Fibroblast of lung (primary cell): ENCODE measurements around the gene RAB18. TPM values are rescaled to one million over a fixed set of nuclear protein-coding genes. Genes with fewer than 3 reads are reported as not detected.

Experiments
- DNase-seq, 2 donors: peaks; one replicate each; pipeline versions ENCODE4 v3.0.0 to v3.0.0-alpha.2; 2010; ENCODE audit warnings: low read depth in 2 of 2
- H2AFZ ChIP-seq: 2 replicates; pipeline ENCODE4 v1.5.1; 2012; ENCODE audit warnings: low read length, control low read depth, inconsistent platforms
- H3K27ac ChIP-seq: 2 replicates; pipeline ENCODE4 v1.5.1; 2011; ENCODE audit warnings: low read length, control low read depth; ENCODE audit not compliant: insufficient read depth
- H3K27me3 ChIP-seq: 2 replicates; pipeline ENCODE4 v1.5.1; 2011; ENCODE audit warnings: mild to moderate bottlenecking, low read length; ENCODE audit not compliant: control insufficient read depth, insufficient read depth
- H3K36me3 ChIP-seq: 2 replicates; pipeline ENCODE4 v1.5.1; 2011; ENCODE audit warnings: low read length; ENCODE audit not compliant: control insufficient read depth, insufficient read depth
- H3K4me1 ChIP-seq: 2 replicates; pipeline ENCODE4 v1.5.1; 2011; ENCODE audit warnings: low read length; ENCODE audit not compliant: control insufficient read depth, insufficient read depth; ENCODE audit errors: extremely low read depth
- H3K4me2 ChIP-seq: 2 replicates; pipeline ENCODE4 v1.5.1; 2011; ENCODE audit warnings: low read length, control low read depth; ENCODE audit not compliant: insufficient read depth; ENCODE audit errors: extremely low read depth
- H3K4me3 ChIP-seq, 4 experiments: fragments of 200-600 bp in 1 of 4; sonication (generic) in 1 of 4; replicated peaks in 1 of 4; 2 replicates each; pipeline ENCODE4 v1.5.1; 2011 to 2016; ENCODE audit warnings: low read length in 4 of 4, low read depth in 3 of 4, mild to moderate bottlenecking in 3 of 4, control low read depth in 2 of 4, inconsistent platforms in 1 of 4, mixed read lengths in 1 of 4; ENCODE audit not compliant: insufficient read depth in 1 of 4; ENCODE audit errors: control extremely low read depth in 1 of 4
- H3K79me2 ChIP-seq: 2 replicates; pipeline ENCODE4 v1.5.1; 2012; ENCODE audit warnings: mild to moderate bottlenecking, low read length, inconsistent platforms; ENCODE audit not compliant: control insufficient read depth, insufficient read depth
- H3K9ac ChIP-seq: 2 replicates; pipeline ENCODE4 v1.5.1; 2011; ENCODE audit warnings: mild to moderate bottlenecking, low read length, control low read depth; ENCODE audit not compliant: insufficient read depth
- H3K9me3 ChIP-seq: 2 replicates; pipeline ENCODE4 v1.5.1; 2012; ENCODE audit warnings: low read depth, low read length; ENCODE audit not compliant: control insufficient read depth, insufficient read depth
- H4K20me1 ChIP-seq: 2 replicates; pipeline ENCODE4 v1.5.1; 2011; ENCODE audit warnings: low read length; ENCODE audit not compliant: control insufficient read depth, insufficient read depth; ENCODE audit errors: extremely low read depth
- CTCF ChIP-seq, 2 donors: IDR thresholded peaks in 1 of 2; conservative IDR thresholded peaks in 1 of 2; 1 replicate in 1 of 2; 2 replicates in 1 of 2; pipeline ENCODE4 v1.5.1; 2011 to 2012; ENCODE audit warnings: low read length in 2 of 2, control low read depth in 1 of 2, inconsistent platforms in 1 of 2, low read depth in 1 of 2, mild to moderate bottlenecking in 1 of 2
- EZH2 ChIP-seq: IDR thresholded peaks from 2 replicates; pipeline ENCODE4 v1.5.1; 2012; ENCODE audit warnings: low read length, control low read depth, mild to moderate bottlenecking; ENCODE audit errors: missing control alignments
- polyA plus RNA-seq, 2 donors: library from polyadenylated mRNA; depleted of rRNA in 1 of 2; stranded (reverse) in 1 of 2; unstranded in 1 of 2; fragments of >200 nt; gene quantifications; 2 replicates each; pipeline ENCODE4 v1.2.1, GENCODE V29; 2011 to 2012; ENCODE audit warnings: missing spikeins in 1 of 2
- total RNA-seq: library from RNA; depleted of rRNA; stranded (reverse); fragments of >200 nt; gene quantifications from 2 replicates; pipeline ENCODE4 v1.2.1, GENCODE V29; 2014

Gene RAB18
- total and polyA plus RNA-seq, 2 donors (not counting 1 experiment from before 2014, with no cell fraction given), result 42.1 to 95.2 TPM

DNA sequence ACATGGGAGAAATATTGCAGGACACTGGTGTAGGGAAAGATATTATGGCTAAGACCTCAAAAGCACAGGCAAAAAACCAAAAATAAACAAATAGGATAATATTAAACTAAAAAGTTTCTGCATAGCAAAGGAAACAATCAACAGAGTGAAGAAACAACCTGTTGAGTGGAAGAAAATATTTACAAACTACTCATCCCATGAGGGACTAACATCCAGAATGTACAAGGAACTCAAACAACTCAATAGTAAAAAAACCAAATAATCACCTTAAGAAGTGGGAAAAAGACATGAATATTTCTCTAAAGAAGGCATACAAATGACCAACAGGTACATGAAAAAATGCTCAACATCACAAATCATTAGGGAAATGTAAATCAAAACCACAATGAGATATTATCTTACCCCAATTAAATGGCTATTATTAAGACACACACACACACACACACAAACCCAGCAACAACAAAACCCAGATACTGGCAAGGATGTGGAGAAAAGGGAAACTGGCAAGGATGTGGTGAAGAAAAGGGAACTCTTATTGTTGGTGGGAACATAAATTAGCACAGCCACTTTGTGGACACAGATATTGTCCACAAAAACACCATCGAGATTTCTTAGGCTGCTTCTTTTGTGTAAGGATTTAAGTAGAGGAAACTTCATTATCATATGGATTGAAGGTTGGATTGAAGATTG lies 9.8 kb upstream of the RAB18 start:
- no peak for DNase-seq
- Histone ChIP-seq H3K36me3 (no peaks in the 10 kb centered on the region), H3K27me3 (peaks cover 3% of the 10 kb centered on the region), H3K27ac (no peak overlapping the region), H3K79me2 (no peaks in the 10 kb centered on the region), H3K4me2 (no peak overlapping the region), H3K9ac (no peak overlapping the region), H2AFZ (no peak overlapping the region), H3K4me1 (no peaks in the 10 kb centered on the region), H4K20me1 (no peaks in the 10 kb centered on the region), H3K9me3 (no peaks in the 10 kb centered on the region), H3K4me3 (no peak overlapping the region)
- TF ChIP-seq CTCF (conservative IDR thresholded peaks at IDR 0.05 in 1 of 2, IDR thresholded peaks at IDR 0.05 in 1 of 2; ENCODE audit: low read depth in 1 of 2, low read length in 2 of 2) (no peak), EZH2 (no peak)

DNA sequence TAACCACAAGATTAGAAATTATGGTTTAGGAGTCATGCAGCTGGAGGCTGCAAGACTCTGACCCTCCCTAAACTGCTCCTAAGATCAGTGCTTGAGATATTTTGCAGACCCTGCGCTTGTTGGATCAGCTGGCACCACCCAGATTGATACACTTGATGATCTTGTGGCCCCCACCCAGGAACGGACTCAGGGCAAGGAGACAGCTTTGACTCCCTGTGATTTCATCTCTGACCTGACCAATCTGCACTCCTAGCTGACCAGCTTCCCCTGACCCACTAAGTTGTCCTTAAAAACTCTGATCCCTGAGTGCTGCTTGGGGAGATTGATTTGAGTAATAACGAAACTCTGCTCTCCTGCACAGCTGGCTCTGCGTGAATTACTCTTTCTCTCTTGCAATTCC lies 8.0 kb upstream of the RAB18 start:
- Histone ChIP-seq H3K9me3 (no peaks in the 10 kb centered on the region), H3K4me3 (no peak overlapping the region), H3K27me3 (peaks cover 3% of the 10 kb centered on the region), H3K36me3 (no peaks in the 10 kb centered on the region), H3K4me2 (no peak overlapping the region), H3K9ac (no peak overlapping the region), H3K4me1 (no peaks in the 10 kb centered on the region), H2AFZ (no peak overlapping the region), H3K27ac (no peak overlapping the region), H3K79me2 (no peaks in the 10 kb centered on the region), H4K20me1 (no peaks in the 10 kb centered on the region)
- no peak for DNase-seq
- TF ChIP-seq EZH2 (no peak), CTCF (conservative IDR thresholded peaks at IDR 0.05 in 1 of 2, IDR thresholded peaks at IDR 0.05 in 1 of 2; ENCODE audit: low read depth in 1 of 2, low read length in 2 of 2) (no peak)

DNA sequence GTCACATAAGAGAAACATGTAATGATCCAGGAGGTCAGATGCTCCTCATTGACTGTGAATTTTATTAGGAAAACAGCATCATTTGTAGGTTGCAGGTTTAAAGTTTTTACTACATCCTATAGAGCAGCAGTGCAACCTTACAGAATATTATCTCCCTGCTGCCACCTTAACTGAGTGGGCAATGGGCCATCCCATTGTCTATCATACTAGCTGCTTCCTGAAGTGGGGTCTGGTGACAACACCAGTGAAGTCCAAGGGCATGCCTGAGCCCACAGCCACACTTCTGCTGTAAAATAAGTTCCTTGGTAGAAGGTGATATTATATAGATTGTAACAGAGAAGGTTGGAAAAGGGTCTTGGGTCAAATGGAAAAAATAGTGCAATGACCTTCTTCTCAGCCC lies 4.0 kb upstream of the RAB18 start:
- Histone ChIP-seq H2AFZ (no peak overlapping the region), H3K27me3 (peaks cover 3% of the 10 kb centered on the region), H3K4me2 (no peak overlapping the region), H4K20me1 (no peaks in the 10 kb centered on the region), H3K79me2 (peaks cover 10% of the 10 kb centered on the region), H3K4me3 (no peak overlapping the region), H3K9ac (no peak overlapping the region), H3K9me3 (no peaks in the 10 kb centered on the region), H3K36me3 (no peaks in the 10 kb centered on the region), H3K4me1 (no peaks in the 10 kb centered on the region), H3K27ac (no peak overlapping the region)
- no peak for DNase-seq
- TF ChIP-seq CTCF (conservative IDR thresholded peaks at IDR 0.05 in 1 of 2, IDR thresholded peaks at IDR 0.05 in 1 of 2; ENCODE audit: low read depth in 1 of 2, low read length in 2 of 2) (no peak), EZH2 (no peak)
